GM19455 (cell line): ENCODE measurements around the gene CACNA2D1.

Experiments
- ATAC-seq: cut with Tn5 transposase; IDR thresholded peaks from one replicate; pipeline ENCODE4 v1.9.1; 2021; ENCODE audit not compliant: unreplicated experiment

CACNA2D1 gene

DNA sequence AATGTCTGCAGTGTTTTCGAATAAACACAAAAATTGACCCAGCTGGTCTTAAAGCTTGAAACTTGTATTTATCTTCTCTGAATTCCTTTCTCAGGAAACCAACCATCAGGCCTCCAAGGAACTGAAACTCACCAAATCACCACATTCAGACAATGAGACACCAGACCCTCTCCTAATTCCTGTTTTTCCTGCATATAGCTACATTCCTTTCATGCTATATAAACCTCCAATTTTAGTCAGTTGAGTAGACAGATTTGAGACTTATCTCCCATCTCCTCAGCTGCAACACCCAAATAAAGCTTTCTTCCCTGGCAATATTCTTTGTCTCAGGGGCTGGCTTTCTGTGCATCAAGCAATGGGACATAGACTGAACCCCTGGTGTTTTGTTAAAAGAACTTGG, 317.0 kb downstream of the CACNA2D1 start:
- no peak for ATAC-seq

DNA sequence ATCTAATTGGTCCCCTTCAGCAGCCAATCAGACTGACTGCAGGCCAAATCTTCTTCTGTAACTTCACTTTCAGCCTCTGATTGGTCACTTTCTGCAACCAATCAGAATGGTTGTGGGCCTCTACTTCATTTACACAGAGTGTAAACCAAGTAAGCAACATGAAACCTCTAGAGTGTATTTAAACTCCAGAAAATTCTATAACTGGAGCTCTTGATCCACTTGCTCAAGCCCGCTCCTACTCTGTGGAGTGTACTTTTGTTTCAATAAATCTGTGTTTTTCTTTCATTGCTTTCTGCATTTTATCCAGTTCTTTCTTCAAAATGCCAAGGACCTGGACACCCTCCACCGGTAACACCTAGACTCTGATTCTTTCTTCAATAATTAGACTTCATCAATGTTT, 319.1 kb downstream of the CACNA2D1 start:
- ATAC-seq, result no peak

DNA sequence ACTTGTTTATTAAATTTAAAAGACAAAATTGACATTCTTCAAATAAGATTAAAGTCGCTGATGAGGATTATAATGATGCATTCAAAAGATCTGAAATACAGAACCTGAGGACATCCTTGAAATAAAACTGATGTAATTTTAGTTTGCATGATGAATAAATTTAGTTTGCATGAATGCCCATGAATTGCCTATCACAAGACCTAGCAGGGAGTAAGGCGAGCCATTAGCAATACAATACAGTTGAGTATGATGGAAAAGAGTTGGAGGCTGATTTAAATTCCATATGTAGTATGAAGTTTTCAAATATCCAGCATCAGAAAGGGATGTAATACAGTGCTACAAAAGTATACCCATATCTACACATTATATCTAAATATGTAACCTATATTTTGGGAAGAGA, 321.3 kb downstream of the CACNA2D1 start:
- ATAC-seq, result no peak

DNA sequence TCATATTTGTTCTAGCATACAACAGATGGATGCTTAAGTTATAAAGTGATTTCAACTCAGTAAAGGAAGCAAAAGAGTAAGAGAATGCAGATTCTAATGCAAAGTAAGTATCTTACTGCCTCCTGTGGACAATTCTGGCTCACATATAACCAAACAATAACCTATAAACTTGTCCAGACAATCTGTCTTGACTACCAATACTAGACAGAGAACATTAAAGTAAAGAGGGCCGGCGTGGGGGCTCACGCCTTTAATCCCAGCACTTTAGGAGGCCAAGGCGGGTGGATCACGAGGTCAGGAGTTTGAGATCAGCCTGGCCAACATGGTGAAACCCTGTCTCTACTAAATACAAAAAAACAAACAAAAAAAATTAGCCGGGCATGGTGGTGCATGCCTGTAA, 329.3 kb downstream of the CACNA2D1 start:
- no peak for ATAC-seq

DNA sequence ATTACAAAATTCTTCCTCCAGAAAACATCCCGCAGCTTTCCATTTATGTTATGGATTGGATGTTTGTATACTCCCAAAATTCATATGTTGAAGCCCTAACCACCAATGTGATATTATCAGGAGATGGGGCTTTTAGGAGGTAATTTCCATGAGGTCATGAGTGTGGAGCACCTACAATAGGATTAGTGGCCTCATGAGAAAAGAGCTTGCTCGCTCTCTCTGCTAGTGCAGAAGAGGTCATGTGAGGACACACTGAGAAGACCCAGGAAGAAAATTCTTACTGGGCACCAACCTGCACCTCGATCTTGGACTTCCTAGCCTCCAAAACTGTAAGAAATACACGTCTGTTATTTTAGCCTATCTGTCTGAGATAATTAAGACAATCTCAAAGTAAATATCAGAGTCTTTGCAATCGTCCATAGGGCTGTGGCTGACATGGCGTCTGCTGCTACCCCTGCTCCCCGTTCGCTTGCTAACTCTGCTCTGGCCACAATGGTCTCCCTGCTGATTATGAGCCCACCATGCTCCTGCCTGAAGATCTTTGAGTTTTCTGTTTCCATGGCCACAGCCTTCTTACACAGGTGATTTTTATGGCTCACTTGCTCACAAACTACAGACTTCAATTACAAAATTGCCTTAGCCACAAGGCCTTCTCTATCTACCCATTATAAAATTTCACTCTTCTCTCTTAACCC, 333.3 kb downstream of the CACNA2D1 start:
- ATAC-seq, result no peak

DNA sequence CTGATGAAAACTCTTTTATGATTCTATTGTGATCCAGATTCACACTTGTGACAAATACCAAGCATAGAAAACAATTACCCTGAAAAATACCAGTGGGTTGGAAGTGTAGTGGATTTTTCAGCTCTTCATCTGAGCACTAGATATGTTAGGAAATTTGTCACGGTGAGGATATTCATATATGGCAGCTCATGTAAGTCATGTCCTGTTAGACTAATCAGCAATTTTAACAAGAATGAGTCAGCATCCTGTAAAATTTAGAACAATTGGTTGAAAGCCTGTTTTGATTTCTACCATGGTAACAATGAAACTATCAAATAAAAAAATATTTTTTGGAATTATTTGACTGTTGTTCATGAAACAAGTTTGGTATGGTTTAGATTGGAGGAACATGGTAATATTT, 334.3 kb downstream of the CACNA2D1 start:
- no peak for ATAC-seq

DNA sequence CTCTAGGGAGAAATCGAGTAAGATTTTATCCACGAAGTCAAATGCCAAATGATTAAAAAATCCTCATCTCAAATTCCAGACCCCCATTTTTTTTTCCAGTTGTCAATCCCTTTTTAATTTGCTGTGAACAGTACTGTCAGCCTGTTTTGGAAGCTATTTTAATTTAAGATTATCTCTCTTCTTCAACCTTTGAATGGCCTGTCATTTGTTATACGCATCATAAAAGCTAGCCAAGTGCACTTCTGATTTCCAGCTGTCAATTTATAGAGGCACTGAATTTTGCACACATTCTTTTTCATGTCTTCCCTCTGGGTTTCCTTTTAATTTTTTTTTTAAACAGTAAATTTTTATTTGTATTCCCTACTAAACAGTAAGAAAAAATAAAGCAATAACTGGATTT, 337.4 kb downstream of the CACNA2D1 start:
- no peak for ATAC-seq

DNA sequence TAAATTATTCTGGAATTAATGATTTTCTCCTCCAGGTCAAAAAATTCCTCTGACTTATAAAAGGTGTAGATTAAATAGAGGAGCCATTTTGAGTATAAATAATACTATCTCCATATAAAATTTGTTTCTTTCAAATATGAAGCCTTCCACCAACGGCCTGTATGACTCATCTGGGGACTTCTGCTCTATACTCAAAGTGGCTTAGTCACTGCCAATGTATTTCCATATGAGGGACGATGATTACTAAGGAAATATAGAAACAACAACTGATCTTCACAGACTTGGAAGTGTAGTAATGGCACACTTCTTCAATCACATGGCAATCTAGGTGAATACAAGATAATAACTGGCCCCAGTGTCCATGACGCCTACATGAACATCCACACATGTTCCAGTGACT, 338.1 kb downstream of the CACNA2D1 start:
- no peak for ATAC-seq

DNA sequence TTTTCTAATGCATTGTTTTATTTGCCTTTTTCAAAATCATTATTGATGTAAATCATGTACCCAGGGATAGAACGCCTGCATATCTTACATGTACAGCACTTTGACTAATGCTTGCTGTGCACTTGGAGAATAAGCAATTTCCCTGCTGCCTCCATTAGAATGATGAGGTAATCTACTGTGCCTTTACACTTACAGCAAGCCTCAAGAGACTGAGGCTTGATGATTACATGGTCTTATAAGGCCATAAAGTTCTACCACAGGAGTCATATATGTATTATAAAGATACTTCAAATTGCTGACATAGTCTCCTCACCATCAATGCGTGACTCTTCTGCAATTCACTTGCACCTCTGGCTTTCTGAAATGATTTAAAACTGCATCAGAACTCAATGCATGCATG, 345.2 kb downstream of the CACNA2D1 start:
- ATAC-seq, result no peak

DNA sequence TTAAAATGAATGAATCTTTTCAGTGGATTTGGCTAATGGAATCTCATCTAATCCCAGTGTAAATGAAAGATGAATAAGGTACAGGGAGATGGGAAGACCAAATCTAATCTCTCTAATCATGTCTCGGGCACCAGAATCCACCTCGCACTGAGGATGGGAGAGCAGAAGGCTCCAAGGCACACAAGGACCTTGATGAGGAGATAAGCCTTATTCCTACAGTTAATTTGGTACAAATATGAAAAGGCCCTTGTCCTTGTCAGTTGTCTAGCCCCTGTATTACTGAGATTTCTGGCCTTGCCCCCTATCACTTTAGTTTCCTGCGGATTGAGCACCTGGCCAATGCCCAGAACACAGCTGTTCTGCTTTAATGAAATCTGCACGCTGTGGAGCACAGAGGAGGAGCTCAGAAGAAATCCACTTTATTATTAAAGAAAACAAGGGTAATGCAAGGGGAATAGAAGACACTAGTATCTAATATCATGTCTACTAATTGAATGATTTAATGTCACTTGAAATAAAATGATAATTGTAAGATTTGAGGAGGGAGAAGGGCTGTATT, 352.4 kb downstream of the CACNA2D1 start:
- no peak for ATAC-seq

DNA sequence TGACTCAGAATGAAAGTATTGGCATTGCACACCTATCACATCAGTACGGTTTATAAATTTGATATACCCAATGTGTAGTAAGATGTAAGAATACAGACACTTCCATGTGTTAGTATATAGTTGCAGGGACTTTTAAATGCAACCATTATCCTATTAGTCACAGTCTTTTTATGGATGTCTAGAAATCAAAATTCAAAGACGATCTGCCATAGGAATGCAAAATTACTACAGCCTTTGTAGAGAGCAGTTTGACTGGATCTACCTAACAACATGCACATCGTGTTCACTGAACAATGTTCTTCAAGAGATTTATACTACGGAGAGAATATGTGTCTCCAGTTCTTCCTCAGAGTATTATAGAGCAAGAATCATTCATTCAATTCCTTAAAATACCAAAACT, 356.5 kb downstream of the CACNA2D1 start:
- no peak for ATAC-seq

DNA sequence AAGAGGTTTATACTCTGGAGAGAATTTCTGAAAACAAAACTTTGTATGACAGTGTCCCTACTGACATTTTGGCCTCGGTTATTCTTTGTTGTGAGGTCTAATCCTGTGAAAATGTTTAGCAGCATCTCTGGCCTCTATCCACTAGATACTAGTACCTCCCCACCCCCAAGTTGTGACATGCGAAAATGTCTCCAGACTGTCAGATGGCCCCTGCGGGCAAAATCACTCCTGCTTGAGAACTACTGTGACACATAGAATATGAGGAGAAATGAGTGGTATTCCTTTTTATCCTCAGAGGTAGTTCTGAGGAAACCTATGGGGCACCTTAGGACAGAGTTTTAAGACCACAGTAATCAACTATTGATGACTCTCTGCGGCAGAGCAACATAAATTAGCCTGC, 358.5 kb downstream of the CACNA2D1 start:
- ATAC-seq, result no peak

DNA sequence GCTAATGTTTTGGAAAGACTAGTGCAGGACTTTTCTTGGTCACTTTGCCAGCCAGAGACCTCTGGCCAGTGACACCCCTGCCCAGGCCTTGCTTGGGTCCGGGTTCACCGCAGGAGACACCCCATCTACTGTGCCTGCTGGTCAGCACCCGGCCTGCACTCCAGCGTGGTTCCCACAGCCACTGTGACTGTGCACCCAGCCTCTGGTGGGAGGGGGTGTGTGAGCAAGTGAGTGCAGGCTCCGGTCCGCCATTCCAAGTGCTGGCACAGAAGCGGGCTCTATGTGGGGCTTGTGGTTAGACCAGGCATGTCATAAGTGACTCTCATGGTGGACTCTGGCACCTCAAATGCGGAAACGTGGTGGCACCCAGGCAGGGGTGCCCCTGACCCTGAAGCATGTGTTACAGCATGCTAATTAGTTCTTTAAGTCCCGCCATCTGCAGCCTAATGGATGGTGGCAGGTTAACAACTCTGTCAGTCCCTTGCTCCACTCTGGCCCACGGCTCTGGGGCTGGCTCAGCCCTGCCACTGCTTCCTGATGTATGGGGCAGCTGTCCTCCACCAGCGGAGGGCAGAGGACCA, 361.8 kb downstream of the CACNA2D1 start:
- ATAC-seq, result no peak

DNA sequence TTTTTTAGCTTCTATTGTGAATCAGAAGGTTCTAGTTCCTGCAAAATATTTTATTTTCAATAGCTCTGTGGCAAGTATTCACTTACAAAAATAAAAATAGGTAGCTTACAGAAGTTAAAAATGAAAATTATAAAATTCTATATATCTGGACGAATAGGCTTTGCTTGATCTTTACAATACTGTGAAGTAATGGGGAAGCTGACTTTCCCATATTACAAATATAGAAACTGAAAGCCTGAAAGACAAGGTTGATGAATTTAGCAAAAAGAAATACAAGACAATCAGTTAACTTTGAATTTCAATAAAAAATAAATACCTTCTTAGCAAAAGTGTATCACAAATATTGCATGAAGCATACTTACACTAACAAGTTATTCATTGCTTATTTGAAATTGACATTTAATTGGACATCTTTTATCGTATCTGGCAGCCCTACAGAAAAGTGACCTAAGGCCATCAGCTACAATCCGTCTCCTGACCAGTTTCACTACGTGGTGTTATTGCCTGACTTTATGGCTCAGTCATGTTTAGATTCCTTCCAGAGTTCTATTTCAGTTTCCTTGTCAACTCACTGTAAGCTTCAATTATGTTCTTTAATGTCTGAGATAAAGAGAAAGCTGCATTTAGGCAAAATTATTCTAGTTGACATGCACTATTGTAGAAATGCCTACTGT, 363.2 kb downstream of the CACNA2D1 start:
- no peak for ATAC-seq

DNA sequence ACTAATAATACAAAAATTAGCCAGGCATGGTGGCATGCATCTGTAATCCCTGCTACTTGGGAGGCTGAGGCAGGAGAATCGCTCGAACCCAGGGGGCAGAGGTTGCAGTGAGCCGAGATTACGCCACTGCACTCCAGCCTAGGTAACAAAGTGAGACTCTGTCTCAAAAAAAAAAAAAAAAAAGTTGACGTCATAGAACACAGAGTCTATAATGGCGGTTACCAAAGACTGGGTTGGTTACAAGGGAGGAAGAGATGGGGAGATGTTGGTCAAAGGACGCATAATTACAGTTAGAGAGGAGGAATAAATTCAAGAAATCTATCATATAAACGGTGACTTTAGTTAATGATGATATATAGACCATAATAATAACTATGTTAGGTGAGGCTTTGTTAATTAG, 364.1 kb downstream of the CACNA2D1 start:
- ATAC-seq, result no peak

DNA sequence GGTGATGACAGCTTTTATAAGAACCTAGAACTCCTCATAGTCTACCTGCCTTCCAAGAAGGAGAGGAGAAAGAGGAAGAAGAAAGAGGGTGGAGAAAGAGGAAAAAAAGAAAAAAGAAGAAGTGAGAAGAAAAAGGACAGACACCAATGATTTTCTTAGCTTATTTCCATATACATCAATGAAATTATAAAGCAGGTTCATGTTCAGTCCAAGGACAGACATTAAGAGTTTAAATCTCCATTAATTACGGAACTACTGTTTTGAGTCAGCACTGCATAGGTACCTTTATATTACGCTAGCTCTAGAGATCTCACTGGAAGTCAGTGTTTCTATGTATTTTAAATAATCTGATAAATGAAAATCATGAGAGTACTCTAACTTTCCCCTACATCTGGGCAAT, 364.8 kb downstream of the CACNA2D1 start:
- ATAC-seq, result no peak

DNA sequence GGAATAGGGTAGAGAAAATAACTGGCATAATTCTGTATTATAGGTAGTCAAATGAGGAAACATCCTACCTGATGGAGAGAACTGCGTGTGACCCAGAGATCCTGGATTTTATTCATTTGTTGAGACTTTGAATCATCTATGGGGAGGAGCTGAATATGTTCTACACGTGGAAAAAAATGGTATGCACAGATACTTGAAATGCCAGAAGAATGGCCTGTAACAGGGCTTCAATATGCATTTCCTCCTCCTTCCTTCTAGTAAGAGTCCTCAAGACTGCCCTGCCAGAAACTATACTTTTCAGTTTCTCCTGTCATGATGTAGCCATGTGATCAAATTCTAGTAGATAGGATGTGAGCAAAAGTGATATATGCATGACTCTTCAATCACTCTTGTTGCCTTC, 372.1 kb downstream of the CACNA2D1 start:
- no peak for ATAC-seq

DNA sequence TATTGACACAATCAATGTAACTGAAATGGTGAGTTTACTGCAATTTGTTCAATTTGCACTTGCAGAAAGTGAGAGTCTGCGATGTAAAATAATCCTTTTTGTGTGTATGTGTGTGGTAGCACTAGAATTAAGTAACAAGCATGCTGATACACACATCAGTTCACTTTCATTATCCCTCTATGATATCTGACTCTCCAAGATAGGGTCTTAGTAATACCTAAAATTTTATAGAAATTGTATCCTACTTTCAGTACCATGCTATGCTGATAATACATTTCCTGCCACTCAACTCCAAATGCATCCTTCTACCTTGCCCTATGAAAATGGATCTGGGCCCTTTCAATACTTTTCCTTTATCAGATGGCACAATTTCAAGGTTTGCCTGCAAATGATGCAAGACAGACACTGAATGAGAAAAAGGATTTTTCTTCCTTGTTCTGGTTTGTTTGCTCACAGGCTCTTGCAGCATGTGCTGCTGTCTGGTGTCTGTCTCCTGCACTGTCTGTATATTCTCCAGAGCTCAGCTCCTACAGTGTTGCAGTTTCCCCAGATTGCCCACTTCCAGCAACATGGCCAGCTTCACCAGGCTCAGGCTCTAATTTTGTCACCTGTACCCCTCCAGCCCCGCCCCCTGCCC, 375.8 kb downstream of the CACNA2D1 start:
- ATAC-seq, result no peak

DNA sequence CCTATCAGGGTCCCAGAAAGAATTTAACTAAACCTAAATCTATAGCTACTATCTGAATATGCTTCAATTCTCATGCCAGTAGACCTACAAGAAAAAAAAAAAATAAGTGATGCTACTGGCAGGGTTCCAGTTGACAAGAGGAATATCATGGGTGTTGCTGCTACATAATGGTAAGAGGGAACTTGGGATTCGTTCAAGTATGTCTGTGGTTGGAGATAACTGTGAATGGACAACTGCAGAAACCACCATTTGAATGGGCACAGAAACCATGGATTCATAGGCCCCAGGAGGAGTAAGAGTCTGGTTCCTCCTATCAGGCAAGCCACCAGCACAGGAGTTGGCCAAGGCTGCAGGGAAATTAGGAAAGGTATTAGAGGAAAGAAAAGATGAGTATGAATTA, 386.1 kb downstream of the CACNA2D1 start:
- no peak for ATAC-seq

DNA sequence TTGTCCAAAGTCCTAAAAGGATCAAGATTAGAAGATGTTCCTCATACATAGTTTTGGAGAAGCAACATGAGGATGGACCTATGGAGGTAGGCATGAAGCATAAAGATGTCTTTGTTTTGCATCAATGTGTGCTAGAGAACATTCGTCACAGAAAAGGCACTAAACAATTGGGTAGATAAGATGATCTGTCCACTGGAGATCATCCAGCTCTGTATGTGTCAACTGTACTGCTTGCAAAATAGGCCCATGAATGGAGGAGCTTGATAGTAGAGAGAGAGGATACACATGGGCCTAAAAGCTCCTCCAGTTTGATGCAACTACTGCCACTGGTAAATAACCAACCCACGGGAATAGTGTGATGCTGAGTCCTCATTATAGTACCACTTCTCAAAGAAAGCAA, 387.3 kb downstream of the CACNA2D1 start:
- ATAC-seq, result no peak

DNA sequence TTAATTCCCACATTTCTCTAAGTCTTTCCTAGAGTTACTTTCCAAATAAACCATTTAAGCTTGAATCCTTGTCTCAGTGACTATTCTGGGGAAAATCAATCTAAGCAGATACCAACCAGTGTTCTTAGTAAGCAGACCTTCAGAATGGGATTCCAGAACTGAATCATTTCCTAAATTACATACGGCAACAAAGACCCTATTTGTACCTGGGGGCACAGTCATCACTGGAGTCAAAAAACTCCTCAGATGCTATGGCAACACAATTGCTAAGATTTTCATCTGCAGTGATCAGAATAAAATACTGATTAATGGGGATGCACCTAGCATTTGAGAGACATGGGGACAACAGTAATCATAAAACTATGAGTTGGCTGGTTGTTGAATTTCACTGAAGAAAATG, 389.0 kb downstream of the CACNA2D1 start:
- ATAC-seq, result no peak
